GM12872 (cell line): ENCODE measurements around the gene VARS1.

ENCODE experiments used
- TF ChIP-seq, protein P1 (sequence below): IDR thresholded peaks from 3 replicates; pipeline ENCODE4 v1.5.1; 2011; ENCODE audit warnings: low read depth, mild to moderate bottlenecking, low read length, moderate library complexity; ENCODE audit not compliant: insufficient read depth

The VARS1 gene

DNA sequence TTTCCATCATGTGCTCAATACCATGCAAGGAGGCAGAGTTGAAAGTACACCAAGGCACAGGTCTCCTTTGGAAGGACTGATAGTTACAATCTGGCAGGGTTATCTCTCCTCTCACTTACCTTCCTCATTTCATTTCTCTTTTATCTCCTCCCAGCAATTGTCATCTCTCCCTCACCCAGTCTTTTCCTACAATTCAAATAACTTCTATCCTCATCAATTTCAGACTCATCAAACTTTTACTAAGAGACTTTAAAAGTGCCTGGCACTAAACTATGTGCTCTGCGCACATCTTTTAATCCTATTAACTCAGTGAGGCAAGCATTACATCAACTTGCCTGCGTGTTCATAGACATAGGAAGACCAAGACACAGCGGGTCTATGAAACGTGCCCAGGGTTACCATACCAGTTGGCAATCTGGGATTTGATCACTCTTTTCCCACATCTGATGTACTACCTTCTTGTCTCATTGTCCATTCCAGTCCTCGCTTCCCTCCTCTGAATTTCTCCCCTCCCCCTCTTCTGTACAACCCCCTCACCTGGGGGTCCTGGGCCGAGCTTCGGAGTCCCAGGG, 1.2 kb downstream of the VARS1 start:
- TF ChIP-seq, protein P1, sequence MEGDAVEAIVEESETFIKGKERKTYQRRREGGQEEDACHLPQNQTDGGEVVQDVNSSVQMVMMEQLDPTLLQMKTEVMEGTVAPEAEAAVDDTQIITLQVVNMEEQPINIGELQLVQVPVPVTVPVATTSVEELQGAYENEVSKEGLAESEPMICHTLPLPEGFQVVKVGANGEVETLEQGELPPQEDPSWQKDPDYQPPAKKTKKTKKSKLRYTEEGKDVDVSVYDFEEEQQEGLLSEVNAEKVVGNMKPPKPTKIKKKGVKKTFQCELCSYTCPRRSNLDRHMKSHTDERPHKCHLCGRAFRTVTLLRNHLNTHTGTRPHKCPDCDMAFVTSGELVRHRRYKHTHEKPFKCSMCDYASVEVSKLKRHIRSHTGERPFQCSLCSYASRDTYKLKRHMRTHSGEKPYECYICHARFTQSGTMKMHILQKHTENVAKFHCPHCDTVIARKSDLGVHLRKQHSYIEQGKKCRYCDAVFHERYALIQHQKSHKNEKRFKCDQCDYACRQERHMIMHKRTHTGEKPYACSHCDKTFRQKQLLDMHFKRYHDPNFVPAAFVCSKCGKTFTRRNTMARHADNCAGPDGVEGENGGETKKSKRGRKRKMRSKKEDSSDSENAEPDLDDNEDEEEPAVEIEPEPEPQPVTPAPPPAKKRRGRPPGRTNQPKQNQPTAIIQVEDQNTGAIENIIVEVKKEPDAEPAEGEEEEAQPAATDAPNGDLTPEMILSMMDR: no peak

DNA sequence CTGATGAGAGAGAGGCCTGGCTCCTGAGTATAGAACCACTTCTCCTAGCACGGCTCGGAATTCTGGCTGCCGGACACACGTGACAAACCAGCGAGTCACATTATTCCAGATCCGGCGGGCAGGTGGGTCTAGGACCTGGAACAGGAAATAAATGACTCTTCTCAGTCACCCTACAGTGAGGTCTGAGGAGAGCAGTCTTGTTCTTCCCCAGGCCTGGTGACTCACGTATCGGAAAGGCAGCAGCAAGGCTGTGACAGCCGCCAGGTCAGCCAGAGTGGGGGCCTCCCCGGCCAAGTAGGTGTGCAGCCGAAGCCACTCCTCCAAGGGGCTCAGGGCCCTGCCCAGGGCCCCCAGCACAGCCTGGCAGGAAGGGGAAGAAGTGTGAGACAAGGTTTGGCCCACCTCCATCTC, 2.8 kb downstream of the VARS1 start:
- TF ChIP-seq, protein P1: no peak

DNA sequence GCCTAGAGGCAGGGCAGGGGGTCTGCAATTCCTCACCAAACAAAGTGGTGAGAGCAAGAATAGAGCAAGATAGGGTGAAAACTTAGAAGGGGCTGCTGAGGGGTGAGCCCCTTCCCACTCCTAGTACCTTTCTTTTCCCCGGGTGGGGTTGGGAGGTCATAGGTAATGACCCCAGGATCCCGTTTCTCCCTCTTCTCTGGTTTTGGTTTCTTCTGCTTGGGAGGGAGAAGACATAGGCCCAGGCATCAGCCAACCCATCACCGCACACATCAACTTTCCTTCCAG, 3.5 kb downstream of the VARS1 start:
- TF ChIP-seq, protein P1: no peak

DNA sequence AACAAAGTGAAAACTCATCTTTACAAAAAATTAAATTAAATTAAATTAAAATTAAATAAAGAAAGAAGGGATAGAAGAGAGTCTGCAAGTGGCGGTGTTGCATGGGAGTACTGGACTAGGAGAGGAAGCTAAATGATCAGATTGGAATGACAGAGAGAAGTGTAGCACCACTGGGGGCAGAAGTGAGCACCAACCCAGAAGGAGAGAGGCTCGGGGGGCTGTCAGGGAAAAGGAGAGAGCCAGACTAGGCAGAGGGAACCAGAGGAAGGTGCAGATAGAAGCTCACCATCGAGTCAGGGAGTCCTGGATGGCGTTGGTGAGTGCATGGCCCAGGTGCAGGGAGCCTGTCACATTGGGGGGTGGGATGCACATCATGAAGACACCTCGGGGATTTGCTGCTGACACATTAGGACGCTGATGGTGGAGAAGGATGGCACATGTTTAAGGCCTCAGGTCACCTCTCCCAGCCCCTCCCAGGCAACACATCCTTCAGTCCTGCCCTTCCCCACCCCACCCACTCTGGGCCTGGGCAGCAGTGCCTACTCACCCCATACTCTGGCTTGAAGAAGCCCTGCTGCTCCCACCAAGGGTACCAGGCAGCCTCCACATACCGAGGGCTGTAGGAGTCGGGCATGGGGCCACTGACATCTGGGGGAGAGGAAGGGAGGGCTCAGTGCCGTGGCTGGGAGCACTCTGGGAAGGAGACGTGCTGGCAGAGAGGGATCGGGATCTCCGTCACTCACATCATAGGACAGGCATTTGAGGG, 4.0 kb downstream of the VARS1 start:
- TF ChIP-seq, protein P1: peak; percentile 79

DNA sequence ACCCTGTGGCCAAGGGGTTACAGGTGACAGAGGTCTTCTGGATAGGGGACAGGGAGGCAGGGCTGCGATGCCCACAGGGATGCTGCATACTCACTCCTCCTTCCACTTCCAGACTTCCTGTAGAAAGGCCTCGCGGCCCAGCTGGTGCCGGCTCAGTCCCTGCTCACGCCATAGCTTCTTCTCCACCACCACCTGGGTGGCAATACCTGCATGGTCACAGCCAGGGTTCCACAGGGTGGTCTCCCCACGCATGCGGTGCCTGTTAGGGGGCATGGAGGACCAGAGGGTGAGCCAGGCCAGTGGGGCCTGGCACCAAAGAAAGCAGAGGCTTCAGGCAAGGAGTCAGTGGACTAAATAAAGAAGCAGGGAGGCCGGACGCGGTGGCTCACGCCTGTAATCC, 10.1 kb downstream of the VARS1 start:
- TF ChIP-seq, protein P1: no peak

DNA sequence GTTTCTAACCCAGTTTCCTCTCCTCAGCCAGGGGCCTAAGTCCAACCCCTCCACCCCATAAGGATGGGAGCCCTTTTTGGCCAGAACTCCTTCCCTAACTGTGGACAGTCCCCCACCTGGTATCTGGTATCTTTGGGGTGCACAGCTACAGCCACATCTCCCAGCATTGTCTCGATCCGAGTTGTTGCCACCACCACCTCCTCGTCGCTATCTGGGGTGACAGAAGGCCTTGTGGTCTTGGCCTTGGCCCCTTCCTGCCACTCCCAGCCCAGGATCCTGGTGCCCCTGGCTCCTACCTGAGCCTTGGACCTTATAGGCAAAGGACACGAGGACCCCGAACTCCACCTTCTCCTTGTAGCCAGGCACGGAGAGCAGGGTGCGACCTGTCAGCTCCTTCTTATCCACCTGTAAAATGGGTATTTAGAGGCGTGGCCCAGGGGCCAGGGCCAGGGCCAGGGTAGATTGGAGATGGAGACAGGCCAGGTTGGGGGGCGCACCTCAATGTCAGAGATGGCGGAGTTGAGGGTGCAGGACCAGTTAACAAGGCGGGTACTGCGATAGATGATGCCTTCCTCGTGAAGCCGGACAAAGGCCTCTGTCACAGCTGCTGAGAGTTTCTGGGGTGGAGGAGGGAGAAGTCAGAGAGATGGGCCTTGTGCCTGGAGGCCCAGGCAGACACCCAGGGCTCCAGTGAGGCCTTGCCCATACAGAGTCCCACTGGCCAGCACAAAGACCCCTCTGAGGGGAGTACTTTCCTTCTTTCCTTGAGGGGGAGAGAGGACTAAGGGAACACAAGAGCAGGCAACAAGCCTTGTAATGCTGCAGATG, 11.2 kb downstream of the VARS1 start:
- TF ChIP-seq, protein P1: no peak

DNA sequence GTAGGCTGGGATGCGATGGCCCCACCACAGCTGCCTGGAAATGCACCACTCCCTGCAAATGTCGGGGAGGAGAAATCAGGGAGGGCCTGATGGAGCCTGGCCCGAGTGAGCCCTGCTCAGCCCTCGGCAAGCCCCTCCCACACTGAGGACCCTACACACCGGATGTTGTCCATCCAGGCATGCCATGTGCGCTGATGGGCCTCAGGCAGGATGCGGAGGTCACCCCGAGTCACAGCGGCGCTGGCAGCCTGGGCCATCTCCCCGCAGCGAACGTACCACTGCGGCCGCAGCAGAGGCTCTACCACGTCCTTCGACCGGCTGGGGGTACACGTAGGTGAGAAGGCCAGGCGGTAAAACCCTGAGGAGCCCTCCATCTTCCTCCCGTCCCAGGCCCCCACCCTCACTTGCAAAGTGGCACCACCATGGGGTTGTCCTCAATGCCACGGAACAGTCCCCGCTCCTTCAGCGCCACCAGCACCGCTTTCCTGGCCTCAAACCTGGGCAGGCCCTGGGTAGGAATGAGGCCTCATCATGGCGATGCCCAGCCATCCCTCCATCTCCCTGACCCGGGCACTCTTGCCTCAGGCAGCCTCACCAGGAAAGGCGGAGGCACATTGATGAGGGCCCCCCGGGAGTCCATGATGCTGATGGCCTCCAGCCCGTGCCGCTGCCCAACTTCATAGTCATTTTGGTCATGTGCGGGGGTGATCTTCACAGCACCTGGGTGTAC, 13.3 kb downstream of the VARS1 start:
- TF ChIP-seq, protein P1: no peak
